ENCODE results near the gene SRGAP3.

The SRGAP3 gene

DNA sequence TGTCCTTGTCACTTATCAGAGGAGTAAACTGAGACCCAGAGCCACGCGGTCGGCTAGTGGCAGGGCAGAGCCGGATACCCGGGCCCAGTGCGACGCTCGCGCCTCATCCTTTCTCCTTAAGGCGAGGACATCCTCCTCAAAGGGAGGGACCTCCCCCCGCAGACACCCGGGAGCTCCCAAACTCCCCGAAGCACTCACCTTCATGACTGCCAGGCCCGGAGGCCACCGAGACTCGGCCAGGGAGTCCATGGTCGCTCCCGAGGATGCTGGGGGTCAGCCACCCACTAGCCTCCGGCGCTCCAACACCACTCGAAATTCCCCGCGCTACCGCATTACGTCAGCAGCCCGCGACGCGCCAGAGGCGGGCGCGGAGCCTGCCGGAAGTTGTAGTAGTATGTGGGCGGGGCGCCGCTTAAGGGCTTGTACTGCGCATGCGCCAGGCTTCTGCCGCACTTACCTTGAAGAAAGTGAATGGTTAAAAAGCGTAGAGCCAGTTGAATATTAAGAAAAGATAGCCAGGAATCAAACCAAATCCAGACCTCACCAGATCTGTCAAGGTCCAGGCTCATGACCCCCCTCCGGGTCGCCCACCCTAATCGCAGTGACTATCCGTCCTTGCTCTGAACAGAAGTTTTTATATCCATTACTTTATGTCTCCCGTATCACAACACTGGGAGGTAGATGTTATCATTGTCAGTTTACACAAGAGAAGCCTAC, 286.2 kb downstream of the SRGAP3 start, which contains the start of gene RAD18:
TSS of gene RAD18 (minus strand) at position 336 of the 717 bp plus-strand sequence. CDS start at position 249, 87 bp downstream.
- TF ChIP-seq, protein P1, sequence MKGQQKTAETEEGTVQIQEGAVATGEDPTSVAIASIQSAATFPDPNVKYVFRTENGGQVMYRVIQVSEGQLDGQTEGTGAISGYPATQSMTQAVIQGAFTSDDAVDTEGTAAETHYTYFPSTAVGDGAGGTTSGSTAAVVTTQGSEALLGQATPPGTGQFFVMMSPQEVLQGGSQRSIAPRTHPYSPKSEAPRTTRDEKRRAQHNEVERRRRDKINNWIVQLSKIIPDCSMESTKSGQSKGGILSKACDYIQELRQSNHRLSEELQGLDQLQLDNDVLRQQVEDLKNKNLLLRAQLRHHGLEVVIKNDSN (IDR thresholded peaks at IDR 0.05) = no peak
- TF ChIP-seq TAF1 (IDR thresholded peaks at IDR 0.05; ENCODE audit: low read depth) (peak; percentile 56), NFIC (IDR thresholded peaks at IDR 0.05) (no peak), CREB1 (IDR thresholded peaks at IDR 0.05; ENCODE audit: low read depth) (peak; percentile 96), MAX (IDR thresholded peaks at IDR 0.05) (peak; percentile 80), EGR1 (IDR thresholded peaks at IDR 0.05) (peak; percentile 43; the same call in 1 of the 2 replicates), TEAD4 (IDR thresholded peaks at IDR 0.05) (peak; percentile 67)

DNA sequence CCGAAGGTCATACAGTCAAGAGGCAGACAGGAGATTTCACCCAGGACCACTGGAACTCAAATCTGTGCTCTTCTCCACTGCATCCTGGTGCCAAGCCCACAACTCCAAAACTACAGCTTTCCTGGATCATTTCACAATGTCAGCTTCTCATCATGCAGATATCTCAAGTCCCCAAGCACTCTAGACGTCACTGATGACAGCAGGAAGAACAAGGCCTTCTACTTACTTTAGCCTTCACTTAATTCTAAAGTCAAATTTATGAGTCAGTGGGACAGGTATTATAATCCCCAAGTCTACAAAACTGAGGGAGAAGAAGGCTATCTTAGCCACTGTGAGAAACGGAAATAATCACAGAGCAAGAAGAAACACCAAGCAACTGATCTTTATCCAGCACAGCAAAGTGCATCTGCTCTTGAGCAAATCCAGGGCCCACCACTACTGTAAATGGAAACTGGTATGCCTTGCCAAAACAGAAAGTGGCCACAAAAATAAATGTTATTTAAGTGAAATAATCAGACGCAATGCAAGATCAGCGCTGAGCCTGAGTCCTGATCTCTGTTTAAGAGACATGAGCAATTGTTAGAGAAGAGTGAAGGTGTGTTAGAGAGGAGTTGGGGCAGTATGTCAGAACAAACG, 287.1 kb downstream of the SRGAP3 start:
- TF ChIP-seq MAX (IDR thresholded peaks at IDR 0.05) = no peak
- TF ChIP-seq REST (IDR thresholded peaks at IDR 0.05; ENCODE audit: low read depth) = no peak

DNA sequence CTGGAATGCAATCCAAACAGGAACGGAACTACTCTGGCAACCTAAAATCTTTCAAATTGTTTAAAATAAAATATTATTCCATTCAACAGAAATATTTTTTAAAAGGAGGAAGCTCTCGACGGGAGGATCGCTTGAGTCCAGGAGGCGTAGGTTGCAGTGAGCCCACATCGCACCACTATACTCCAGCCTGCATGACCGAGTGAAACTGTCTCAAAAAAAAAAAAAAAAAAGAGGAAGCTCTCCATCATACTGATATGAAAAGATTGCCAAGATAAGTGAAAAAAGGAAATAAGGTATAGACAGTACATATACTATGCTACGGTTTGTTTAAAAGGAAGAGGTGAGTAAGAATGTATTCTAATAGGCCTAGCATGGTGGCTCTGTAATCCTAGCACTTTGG, 289.8 kb downstream of the SRGAP3 start:
- TF ChIP-seq TCF12 (IDR thresholded peaks at IDR 0.05; ENCODE audit: low read depth) (no peak), YY1 (IDR thresholded peaks at IDR 0.05; ENCODE audit: low read depth) (no peak), ZBTB7A (IDR thresholded peaks at IDR 0.05; ENCODE audit: low read depth) (no peak), MAX (IDR thresholded peaks at IDR 0.05) (no peak), EGR1 (IDR thresholded peaks at IDR 0.05) (no peak), TEAD4 (IDR thresholded peaks at IDR 0.05) (no peak), REST (IDR thresholded peaks at IDR 0.05; ENCODE audit: low read depth) (no peak), CREB1 (IDR thresholded peaks at IDR 0.05; ENCODE audit: low read depth) (no peak), CEBPB (IDR thresholded peaks at IDR 0.05) (no peak), FOXM1 (IDR thresholded peaks at IDR 0.05; ENCODE audit: borderline replicate concordance, low read depth) (no peak), NFIC (IDR thresholded peaks at IDR 0.05) (no peak), TAF1 (IDR thresholded peaks at IDR 0.05; ENCODE audit: low read depth) (no peak), EP300 (IDR thresholded peaks at IDR 0.05; ENCODE audit: borderline replicate concordance) (no peak)
- TF ChIP-seq, protein P1 (IDR thresholded peaks at IDR 0.05) = no peak

DNA sequence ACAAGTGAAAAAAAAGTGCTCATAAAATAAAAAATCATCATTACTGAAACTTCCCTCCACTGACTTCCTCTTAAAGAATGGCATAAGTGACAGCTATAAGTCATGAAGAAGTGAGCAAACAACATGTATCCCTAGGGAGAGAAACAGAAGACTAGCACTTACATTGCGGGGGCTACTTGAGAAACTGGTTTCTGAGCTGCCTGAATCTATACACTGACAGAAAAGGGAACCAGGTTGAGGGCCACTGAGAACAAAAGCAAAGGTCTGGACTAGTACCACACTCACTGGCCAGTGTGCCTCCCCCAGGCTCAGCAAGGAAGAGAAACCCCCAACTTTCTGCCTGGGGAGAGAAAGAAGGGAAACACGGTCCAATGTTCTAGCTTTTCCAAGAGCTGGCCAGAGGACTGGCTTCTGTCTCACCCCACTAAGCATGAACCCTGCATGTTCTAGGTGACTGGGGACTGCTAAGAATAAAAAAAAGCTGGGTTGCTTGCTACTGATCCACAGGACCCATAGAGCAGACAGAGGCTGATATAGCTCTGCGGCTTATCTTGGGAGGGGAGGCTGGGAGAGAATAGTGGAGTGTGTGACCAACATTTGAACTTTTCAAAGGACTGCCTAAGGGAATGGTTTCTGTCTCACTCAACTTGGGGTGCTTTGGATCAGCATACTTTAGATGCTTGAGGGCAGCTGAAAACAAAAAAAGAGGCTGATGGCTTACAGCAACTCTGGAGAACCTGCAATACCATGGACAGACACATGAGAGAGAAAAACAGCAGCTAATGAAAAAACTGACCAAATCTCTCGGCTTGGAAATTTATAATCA, 294.3 kb downstream of the SRGAP3 start:
- TF ChIP-seq YY1 (IDR thresholded peaks at IDR 0.05; ENCODE audit: low read depth) (no peak), EGR1 (IDR thresholded peaks at IDR 0.05) (no peak)

GRCh38 chr3:8953313-8953712, 296.1 kb downstream of the SRGAP3 start:
- TF ChIP-seq, protein P1 (IDR thresholded peaks at IDR 0.05) = no peak
- no peak for TF ChIP-seq YY1 (IDR thresholded peaks at IDR 0.05; ENCODE audit: low read depth)
- no peak for TF ChIP-seq MAX (IDR thresholded peaks at IDR 0.05)
- TF ChIP-seq TAF1 (IDR thresholded peaks at IDR 0.05; ENCODE audit: low read depth) = no peak
- TF ChIP-seq FOXM1 (IDR thresholded peaks at IDR 0.05; ENCODE audit: borderline replicate concordance, low read depth) = no peak
- no peak for TF ChIP-seq EGR1 (IDR thresholded peaks at IDR 0.05)
- TF ChIP-seq CREB1 (IDR thresholded peaks at IDR 0.05; ENCODE audit: low read depth) = no peak
- TF ChIP-seq ZBTB7A (IDR thresholded peaks at IDR 0.05; ENCODE audit: low read depth) = no peak
- TF ChIP-seq TCF12 (IDR thresholded peaks at IDR 0.05; ENCODE audit: low read depth) = no peak
